ENCODE measurements around the gene UBLCP1.

Gene UBLCP1

DNA sequence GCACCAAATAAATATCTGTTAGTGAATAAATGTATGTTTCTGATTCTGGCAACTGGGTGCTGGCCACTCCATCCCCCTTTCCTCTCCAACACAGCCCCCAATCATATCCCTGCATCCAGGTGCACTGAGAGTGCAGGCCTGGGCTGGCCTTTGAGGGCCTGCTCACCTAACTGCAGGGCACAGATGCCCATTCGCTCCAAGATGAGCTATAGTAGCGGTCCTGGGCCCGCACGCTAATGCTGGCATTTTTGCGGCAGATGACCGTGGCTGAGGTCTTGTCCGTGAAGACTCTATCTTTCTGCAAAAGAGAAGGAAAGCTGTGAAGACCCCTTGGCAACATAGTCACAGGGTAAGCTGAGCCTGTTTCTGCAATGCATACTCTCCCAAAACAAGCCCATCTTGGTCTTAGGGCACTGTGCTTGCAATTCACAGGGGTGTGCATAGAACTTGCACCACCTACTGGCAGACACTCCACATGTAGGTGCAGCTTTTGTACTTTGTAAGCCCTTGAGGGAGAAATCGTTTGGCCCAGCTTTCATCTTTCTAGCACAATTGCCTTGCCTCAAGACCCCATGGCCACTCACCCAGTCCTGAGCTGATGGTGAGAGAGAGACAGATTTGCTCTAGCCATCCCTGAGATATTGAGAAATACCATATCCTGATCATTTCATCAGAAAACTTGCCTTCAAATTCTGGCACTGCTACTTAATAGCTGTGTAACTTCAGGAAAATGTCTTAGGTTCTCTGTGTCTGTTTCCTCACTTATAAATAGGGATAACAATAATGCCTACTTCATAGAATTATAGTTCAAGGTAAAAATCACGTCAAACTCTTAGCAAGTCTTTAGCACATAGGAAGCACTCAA is 53.7 kb downstream of the UBLCP1 start:
- peak in 2 of 5 experiments; percentile 6 to 66 for DNase-seq

DNA sequence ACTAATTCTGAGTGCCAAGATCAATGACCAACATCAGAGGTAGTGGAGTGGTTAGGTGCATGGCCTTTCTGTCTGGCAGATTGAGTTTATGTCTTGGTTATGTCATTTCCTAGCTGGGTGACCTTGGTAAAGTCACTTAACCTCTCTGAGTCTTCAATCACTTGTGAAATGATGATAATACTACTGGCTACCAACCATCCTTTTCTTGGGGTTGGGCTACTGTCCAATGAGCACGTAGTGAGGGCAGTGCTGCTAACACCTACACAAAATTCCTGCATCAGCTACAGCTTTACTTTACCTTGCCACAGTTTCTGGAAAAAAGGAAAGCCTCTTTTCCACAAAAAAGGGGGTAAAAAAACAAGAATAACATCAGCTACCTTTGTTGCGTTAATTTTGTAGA is 54.8 kb downstream of the UBLCP1 start:
- no peak for DNase-seq

DNA sequence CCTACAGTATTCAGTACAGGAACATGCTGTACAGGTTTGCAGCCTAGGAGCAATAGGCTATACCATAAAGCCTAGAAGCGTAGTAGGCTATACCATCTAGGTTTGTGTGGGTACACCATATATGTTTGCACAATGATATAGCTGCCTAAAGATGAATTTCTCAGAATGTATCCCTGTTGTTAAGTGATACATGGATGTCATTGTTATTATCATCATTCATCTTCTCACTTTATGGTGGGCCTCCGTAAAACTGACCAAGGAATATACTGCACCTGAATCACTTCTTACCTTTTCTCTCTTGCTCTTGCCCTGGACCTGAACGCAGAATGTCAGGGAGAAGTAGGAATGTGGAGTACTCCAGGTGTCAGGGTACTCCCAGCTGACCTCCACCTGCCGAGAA is 55.4 kb downstream of the UBLCP1 start:
- no peak for DNase-seq

DNA sequence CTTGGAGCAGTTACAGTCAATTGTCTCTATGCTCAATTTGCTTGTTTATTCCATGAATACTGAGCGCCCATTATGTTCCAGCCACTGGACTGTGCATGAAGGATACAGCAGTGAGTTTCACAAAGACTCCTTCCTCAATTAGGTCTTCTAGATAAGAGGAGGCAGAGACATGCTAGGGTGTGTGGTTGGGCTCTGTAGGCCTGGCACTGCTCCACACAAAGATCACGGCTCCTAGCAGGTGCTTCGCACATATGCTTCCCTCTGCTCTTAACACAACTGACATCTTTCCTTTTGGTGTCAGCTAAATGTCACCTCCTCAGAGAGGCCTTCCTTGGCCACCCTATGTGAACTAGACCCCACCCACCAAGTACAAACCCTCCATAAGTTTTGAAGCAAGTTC is 56.3 kb downstream of the UBLCP1 start:
- no peak for DNase-seq

DNA sequence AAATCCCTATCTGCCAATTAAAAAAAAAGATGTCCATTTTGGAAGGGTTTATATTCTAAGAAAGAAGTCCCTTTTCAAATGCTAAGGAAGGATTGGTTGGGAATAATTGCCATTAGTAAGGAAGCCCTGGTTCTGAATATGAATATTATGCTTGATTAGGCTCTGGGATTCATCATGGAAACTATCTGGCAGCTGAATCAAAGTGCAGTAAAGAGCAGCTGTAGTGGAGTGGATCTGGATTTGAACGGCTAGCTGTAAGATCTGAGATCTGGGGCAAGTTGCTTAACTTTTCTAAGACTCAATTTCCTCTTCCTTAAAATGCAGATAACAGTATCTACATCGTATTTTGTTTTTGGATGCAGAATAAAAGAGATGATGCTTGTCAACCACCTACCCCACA is 56.7 kb downstream of the UBLCP1 start:
- DNase-seq: no peak

DNA sequence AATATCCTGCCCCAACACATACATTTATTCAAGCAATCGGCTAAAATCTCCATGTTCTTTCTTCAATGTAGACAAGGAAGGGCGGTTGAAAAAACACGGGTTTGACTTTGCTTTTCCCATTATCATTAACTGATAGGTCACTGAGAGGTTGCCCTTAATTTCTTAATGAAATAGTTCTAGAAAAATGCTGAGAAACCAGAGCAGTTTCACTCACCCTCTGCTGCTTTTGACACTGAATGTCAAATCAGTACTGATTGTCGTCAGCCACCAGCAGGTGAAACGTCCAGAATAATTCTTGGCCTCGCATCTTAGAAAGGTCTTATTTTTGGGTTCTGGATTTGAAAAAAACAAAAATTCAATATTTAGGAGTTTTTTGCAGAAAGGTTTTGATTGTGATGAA is 59.1 kb downstream of the UBLCP1 start:
- no peak for DNase-seq

DNA sequence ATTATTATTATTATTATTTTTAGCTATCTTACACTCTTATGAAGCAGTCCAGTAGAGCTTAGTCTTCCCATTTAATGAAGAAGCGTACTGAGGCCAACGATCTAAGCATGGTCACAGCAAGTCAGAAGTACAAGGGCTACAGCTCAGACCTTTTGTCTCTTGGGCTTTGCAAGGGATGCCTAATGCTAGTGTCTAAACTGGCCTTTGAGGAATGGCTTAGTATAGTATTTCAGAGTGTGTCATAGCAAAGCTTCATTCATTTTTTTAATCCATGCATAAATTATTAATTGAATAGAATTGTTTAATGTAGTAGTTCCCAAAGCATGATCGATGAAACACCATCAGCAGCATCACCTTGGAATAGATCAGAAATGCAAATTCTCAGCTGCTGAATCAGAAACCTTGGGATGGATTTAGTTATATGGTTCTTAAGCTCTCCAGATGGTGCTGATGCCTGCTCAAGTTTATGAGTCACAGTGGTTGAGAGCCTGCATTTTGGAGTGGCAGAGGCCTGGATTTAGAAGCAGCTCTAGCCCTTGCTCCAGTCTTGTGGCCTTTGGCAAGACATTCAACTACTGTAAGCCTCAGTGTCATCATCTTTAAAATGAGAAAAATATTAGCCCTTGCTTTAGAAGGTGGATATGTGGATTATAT is 61.1 kb downstream of the UBLCP1 start:
- DNase-seq: no peak

DNA sequence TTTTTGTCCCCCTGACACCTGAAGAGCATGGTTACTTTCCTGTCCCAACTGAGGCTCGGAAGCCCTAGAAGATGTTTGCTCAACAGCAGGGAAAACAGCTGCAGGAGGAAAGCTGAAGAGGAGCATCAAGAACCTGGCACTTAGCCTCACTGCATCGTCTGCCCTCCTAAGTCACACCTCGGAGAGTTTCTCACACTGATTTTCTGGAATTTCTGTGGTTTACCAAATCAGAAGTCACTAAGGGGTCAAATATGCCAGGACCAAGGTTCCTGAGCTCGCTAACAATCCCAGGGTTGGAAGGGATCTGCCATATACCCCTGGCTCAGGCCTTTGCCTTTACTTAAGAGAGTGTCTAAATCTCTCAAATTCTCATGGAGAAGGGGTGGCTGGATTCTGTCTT is 61.9 kb downstream of the UBLCP1 start:
- no peak for DNase-seq

DNA sequence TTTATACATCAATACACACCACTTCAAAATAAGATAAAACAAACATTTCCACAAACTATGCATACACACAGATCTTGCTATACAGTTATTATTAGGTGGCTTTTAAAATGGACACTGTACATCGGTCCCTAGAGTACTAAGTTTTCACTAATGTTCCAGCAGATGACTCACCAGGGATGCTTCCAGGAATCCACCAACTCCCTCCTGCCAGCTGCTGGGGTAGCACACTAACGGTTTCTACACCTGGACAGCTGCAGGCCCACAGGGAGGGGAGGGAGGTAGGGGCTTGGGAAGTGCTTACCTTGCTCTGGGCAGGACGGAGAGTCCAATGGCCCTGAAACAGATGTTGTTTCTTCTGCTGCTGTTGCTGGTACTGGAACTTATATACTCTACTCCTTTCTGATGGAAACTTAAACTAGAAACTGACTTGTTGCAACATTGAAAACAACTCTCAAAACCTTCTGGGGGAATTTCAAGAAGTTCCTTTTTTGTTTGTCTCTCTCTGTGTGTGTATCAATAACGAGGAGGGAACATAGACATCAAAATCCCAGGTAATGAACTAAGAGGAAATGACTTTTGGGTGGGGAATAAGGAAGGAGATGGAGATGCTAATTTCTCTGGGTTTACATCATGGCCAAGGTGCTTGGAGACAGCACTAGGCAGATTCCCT is 67.2 kb downstream of the UBLCP1 start, which contains the start of gene IL12B:
IL12B (minus strand) TSS at position 357 of the 670 bp plus-strand sequence. CDS start 3,705 bp downstream, outside the sequence.
- DNase-seq: no peak

DNA sequence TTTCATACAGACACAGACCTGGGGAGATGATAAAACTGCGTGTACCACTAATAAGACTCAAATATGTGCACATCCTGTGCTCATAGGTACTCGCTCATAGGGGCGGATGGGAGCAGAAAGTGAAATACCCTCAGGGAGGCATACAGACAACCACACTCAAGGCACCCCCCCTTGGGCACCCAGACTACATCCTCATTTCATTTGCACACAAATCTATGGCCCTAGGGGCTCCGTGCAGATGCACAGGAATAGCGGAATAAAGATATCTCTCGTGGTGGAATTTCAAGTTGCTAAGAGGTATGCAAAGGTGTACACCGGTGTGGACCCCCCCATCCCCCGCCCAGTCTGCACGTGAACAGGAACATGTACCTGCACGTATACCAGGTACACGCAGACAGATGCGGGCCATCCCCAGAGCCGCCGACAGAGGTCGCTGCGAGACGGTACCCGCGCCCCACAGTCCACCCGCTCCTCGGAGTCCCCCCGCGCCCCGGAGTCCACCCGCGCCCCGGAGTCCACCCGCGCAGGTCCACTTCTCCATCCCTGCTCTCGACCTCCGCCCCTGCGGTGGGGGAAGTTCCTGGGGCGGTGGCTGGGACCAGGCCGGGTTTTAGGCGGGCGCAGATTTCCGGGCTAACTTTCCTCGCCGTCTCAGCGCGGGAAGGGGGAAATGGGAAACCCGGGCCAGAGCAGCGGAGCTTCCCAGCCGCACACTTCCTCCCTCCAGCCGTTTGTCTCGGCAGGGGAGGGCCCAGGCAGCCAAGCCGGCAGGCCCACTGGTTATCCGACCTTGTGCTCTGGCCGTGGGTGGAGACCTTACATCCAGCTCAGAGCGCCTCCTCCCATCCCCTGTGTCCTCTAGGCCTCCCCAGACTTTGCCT is 68.2 kb downstream of the UBLCP1 start:
- DNase-seq: peak; percentile 46 to 72 (median 62)

DNA sequence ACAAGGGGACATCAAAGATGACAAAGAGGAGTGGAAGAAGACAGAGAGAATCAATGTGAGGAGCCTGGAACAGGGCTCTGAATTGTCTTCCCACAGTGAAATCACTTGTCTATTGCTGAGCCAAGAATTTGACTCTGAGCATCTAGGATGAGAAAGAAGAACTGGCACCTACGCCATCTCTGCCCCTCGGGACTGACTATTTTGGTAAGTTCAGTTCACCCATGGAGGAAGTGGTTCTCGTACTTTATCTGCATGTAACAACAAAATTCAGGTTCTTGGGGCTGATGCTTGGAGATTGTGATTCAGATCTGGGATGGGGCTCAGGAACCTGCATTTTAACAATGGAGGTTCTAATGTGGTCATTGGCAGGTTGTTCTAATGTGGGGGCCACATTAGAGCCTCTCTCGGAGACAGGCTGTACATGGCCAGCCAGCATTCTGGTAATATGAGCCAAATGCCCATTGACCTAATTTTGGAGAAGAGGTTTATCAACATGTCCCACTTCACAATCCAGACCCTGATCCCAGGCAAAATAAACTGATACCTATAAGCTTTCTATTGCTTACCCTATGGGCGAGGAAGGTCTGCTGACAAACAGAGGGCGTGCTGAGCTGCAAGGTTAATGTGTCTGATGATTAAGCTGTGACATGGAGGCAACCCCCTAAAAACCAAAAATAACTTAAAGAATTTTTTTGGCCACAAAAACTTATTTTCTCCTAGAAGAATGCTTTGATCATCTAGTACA is 69.9 kb downstream of the UBLCP1 start:
- no peak for DNase-seq

DNA sequence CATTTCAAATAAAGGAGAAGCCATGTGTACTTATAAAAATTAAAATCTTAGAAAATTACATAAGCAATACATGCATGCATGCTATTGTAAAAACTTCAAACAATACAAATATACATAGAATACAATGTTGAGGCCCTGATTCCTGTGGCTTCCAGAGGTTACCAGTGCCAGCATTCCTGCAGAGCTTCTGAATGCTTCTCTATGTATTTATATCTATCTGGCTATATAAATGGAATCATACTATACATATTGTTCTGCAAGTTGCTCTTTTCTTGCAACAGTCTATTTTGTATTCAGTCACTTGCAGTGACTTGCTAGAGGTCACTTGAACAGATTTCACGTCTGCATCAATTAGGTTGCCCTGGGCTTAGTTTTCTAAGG is 70.4 kb downstream of the UBLCP1 start:
- no peak for DNase-seq
